Panc1 (cell line): ENCODE data around the gene NHEJ1. TPM values are rescaled to one million over a fixed set of nuclear protein-coding genes. Genes with fewer than 3 reads are reported as not detected.
A peak's percentile ranks its signal among the peaks of the same experiment; 100 is the strongest.

Source experiments
- ATAC-seq: fragments of 200-7000 bp; cut with Tn5 transposase; 2 replicates; pipeline ENCODE4 v1.9.1; 2020; ENCODE audit warnings: mild to moderate bottlenecking, moderate library complexity
- BruUV-seq: library from RNA; stranded (reverse); fragments of 400-500 nt; replicated peaks from 2 replicates; lab custom pipeline; 2021; lab: Mats Ljungman, UMichigan
- CTCF ChIA-PET: fragments of 300-600 bp; sonication (Branson Sonifier 250); formaldehyde crosslinking; loops from one replicate; lab custom pipeline; 2022; ENCODE audit warnings: antibody characterized with exemption; lab: Charles Lee
- POLR2A ChIA-PET: fragments of 300-600 bp; sonication (Branson Sonifier 250); formaldehyde crosslinking; loops from one replicate; lab custom pipeline; 2022; ENCODE audit warnings: antibody characterized with exemption; lab: Charles Lee
- DNase-seq: peaks from one replicate; pipeline ENCODE4 v3.0.0-alpha.2; 2010; ENCODE audit warnings: low read depth, low spot score
- H3K27ac ChIP-seq: 2 replicates; pipeline ENCODE4 v1.5.1; 2011; ENCODE audit warnings: mild to moderate bottlenecking, low read length, inconsistent platforms
- H3K27me3 ChIP-seq: fragments of 200-500 bp; sonication (Bioruptor generic); 2 replicates; pipeline ENCODE4 v1.6.0; 2014; ENCODE audit warnings: low read length, inconsistent platforms; ENCODE audit not compliant: control insufficient read depth, insufficient read depth
- H3K36me3 ChIP-seq: fragments of 200-500 bp; sonication (Bioruptor generic); 2 replicates; pipeline ENCODE4 v1.5.1; 2014; ENCODE audit warnings: inconsistent platforms, mild to moderate bottlenecking, low read length, moderate library complexity; ENCODE audit not compliant: control insufficient read depth, insufficient read depth
- H3K4me1 ChIP-seq: 2 replicates; pipeline ENCODE4 v1.5.1; 2011; ENCODE audit warnings: inconsistent platforms, mild to moderate bottlenecking, low read length, moderate library complexity; ENCODE audit not compliant: control insufficient read depth, insufficient read depth
- H3K4me3 ChIP-seq, 2 experiments: 2 replicates each; pipeline ENCODE4 v1.5.1; 2011 to 2012; ENCODE audit warnings: low read depth in 2 of 2, low read length in 2 of 2, mild to moderate bottlenecking in 2 of 2, inconsistent platforms in 1 of 2, moderate library complexity in 1 of 2
- H3K9me3 ChIP-seq: fragments of 200-500 bp; sonication (Bioruptor generic); 2 replicates; pipeline ENCODE4 v1.5.1; 2014; ENCODE audit warnings: low read depth, mild to moderate bottlenecking, inconsistent platforms, low read length, moderate library complexity; ENCODE audit not compliant: control insufficient read depth, insufficient read depth
- CTCF ChIP-seq: fragments of 450-650 bp; IDR thresholded peaks from 2 replicates; pipeline ENCODE4 v1.5.1; 2017; ENCODE audit warnings: mild to moderate bottlenecking
- POLR2AphosphoS5 ChIP-seq: IDR thresholded peaks from 2 replicates; pipeline ENCODE4 v1.6.1; 2012; ENCODE audit warnings: mild to moderate bottlenecking, low read depth, low read length, moderate library complexity
- REST ChIP-seq, 2 experiments: IDR thresholded peaks; 2 replicates each; pipeline ENCODE4 v1.6.1; 2011 to 2012; ENCODE audit warnings: low read depth in 2 of 2, control low read depth in 1 of 2, low read length in 1 of 2, mild to moderate bottlenecking in 1 of 2, moderate library complexity in 1 of 2; ENCODE audit not compliant: insufficient read depth in 1 of 2
- SIN3A ChIP-seq: IDR thresholded peaks from 2 replicates; pipeline ENCODE4 v1.6.1; 2012; ENCODE audit warnings: low read depth, mild to moderate bottlenecking, low read length, moderate library complexity, borderline replicate concordance; ENCODE audit not compliant: insufficient read depth
- TCF7L2 ChIP-seq: IDR thresholded peaks from 2 replicates; pipeline ENCODE4 v1.6.1; 2011; ENCODE audit warnings: mild to moderate bottlenecking, low read depth, low read length, inconsistent platforms
- in situ Hi-C: cut with HindIII; loops from 2 replicates; pipeline ENCODE4 v1.10.0; 2016; ENCODE audit warnings: low sequenced_read_pairs, low pct_unique_long_range_greater_than_20kb
- intact Hi-C: fragments of 100-400 bp; cut with micrococcal nuclease; formaldehyde crosslinking; loops from one replicate; pipeline ENCODE4 v1.10.0; 2022; ENCODE audit not compliant: unreplicated experiment
- total RNA-seq: library from RNA; stranded (reverse); gene quantifications from one replicate; pipeline ENCODE4 v1.2.1, GENCODE V29; 2021; ENCODE audit not compliant: unreplicated experiment

Gene NHEJ1
- total RNA-seq, 1 experiment from 2014 or later = 18.2 TPM

- H3K27me3 ChIP-seq = peaks cover 21% of the 10 kb centered on the region
- no TSS peak for BruUV-seq
- peak; percentile 96 to 97 for TF ChIP-seq REST (IDR thresholded peaks at IDR 0.05; ENCODE audit: insufficient read depth in 1 of 2, low read depth in 2 of 2, low read length in 1 of 2)
- TF ChIP-seq TCF7L2 = no peak
- in situ Hi-C loops (no loop called here), intact Hi-C loops (no loop called here)
- ChIA-PET CTCF (interaction anchor here (0.6 to 2.7 kb wide), 3 partner anchors 16 to 319 kb away, joined by 3 to 10 read pairs (median 10); no protein-coding TSS in a partner anchor), POLR2A (no interaction called here)
- no peak overlapping the region for H3K27ac ChIP-seq
- H3K9me3 ChIP-seq = no peaks in the 10 kb centered on the region
- no peak for DNase-seq
- no peaks in the 10 kb centered on the region for H3K4me1 ChIP-seq
- no peak overlapping the region for H3K4me3 ChIP-seq
- 0 out of 2 replicates have a peak, but pooled peaks have one; percentile 56 for ATAC-seq
- no peaks in the 10 kb centered on the region for H3K36me3 ChIP-seq
Measured at GRCh38 chr2:219045937-219046550, 114.6 kb downstream of the NHEJ1 start.

- TF ChIP-seq SIN3A (no peak), CTCF (no peak), TCF7L2 (no peak), REST (IDR thresholded peaks at IDR 0.05; ENCODE audit: insufficient read depth in 1 of 2, low read depth in 2 of 2, low read length in 1 of 2) (no peak), POLR2AphosphoS5 (no peak)
- DNase-seq (no peak), ATAC-seq (no peak)
- Histone ChIP-seq H3K27me3 (peaks cover 23% of the 10 kb centered on the region), H3K4me3 (no peak overlapping the region), H3K27ac (no peak overlapping the region), H3K4me1 (no peaks in the 10 kb centered on the region), H3K36me3 (no peaks in the 10 kb centered on the region), H3K9me3 (no peaks in the 10 kb centered on the region)
- in situ Hi-C loops (no loop called here), intact Hi-C loops (no loop called here)
- no TSS peak for BruUV-seq
- ChIA-PET POLR2A (no interaction called here), CTCF (interaction anchor here (0.7 to 2.6 kb wide), 2 partner anchors 13 to 172 kb away, joined by 5 to 21 read pairs; no protein-coding TSS in a partner anchor)
Measured at GRCh38 chr2:219042750-219043149, 117.9 kb downstream of the NHEJ1 start.
